B cell (primary cell): ENCODE results near the gene LHPP. TPM values are rescaled to one million over a fixed set of nuclear protein-coding genes. Genes with fewer than 3 reads are reported as not detected.

Experiments used
- ATAC-seq: fragments of 200-7000 bp; cut with Tn5 transposase; one replicate; pipeline ENCODE4 v1.10.0; 2021; ENCODE audit warnings: low read depth, mild to moderate bottlenecking, moderate number of reproducible peaks, moderate library complexity
- CTCF ChIA-PET: fragments of 350-600 bp; sonication (Branson Sonifier 250); formaldehyde crosslinking; loops from one replicate; lab custom pipeline; 2021; ENCODE audit warnings: antibody characterized with exemption, inconsistent platforms; lab: Charles Lee
- POLR2A ChIA-PET: fragments of 350-600 bp; sonication (Branson Sonifier 250); formaldehyde crosslinking; loops from one replicate; lab custom pipeline; 2021; ENCODE audit warnings: antibody characterized with exemption; lab: Charles Lee
- DNase-seq: peaks from one replicate; pipeline ENCODE4 v3.0.0; 2013
- H2AFZ ChIP-seq: 2 replicates; pipeline ENCODE4 v1.6.1; 2012; ENCODE audit warnings: mild to moderate bottlenecking, low read depth, low read length; ENCODE audit not compliant: insufficient read depth, poor library complexity, severe bottlenecking
- H3K27ac ChIP-seq, 2 donors: 1 replicate in 1 of 2; 2 replicates in 1 of 2; pipeline ENCODE4 v1.5.1; 2012 to 2013; ENCODE audit warnings: low read length in 2 of 2, mild to moderate bottlenecking in 2 of 2, moderate library complexity in 1 of 2
- H3K27me3 ChIP-seq, 4 experiments: fragments of 200-600 bp in 1 of 4; sonication (generic) in 1 of 4; replicated peaks in 1 of 4; 1 replicate in 2 of 4; 2 replicates in 2 of 4; pipeline versions ENCODE4 v1.6.1 to v1.7.0; 2013 to 2016; ENCODE audit warnings: low read length in 3 of 4, mild to moderate bottlenecking in 2 of 4, mixed read lengths in 1 of 4, moderate library complexity in 1 of 4; ENCODE audit not compliant: insufficient read depth in 4 of 4, control insufficient read depth in 3 of 4; ENCODE audit errors: control extremely low read depth in 1 of 4
- H3K36me3 ChIP-seq, 2 experiments: replicated peaks in 1 of 2; 1 replicate in 1 of 2; 2 replicates in 1 of 2; pipeline versions ENCODE4 v1.6.1 to v1.7.1; 2013; ENCODE audit warnings: low read length in 1 of 2; ENCODE audit not compliant: insufficient read depth in 2 of 2, control insufficient read depth in 1 of 2; ENCODE audit errors: control extremely low read depth in 1 of 2, extremely low read depth in 1 of 2
- H3K4me1 ChIP-seq, 2 donors: fragments of 200-600 bp in 1 of 2; sonication (generic) in 1 of 2; 1 replicate in 1 of 2; 2 replicates in 1 of 2; pipeline versions ENCODE4 v1.5.1 to v1.6.1; 2013 to 2017; ENCODE audit warnings: low read length in 2 of 2; ENCODE audit not compliant: control insufficient read depth in 2 of 2, insufficient read depth in 2 of 2
- H3K4me2 ChIP-seq: replicated peaks from 2 replicates; pipeline ENCODE3; 2012; ENCODE audit warnings: mild to moderate bottlenecking, low read depth, low read length; ENCODE audit not compliant: poor library complexity, severe bottlenecking
- H3K4me3 ChIP-seq, 5 experiments: fragments of 200-600 bp in 1 of 5; sonication (generic) in 1 of 5; 1 replicate in 3 of 5; 2 replicates in 2 of 5; pipeline versions ENCODE4 v1.5.1 to v1.7.0; 2011 to 2016; ENCODE audit warnings: low read length in 4 of 5, mild to moderate bottlenecking in 4 of 5, low read depth in 2 of 5, control low read depth in 1 of 5, moderate library complexity in 1 of 5; ENCODE audit not compliant: insufficient read depth in 1 of 5; ENCODE audit errors: control extremely low read depth in 1 of 5, extremely low read depth in 1 of 5
- H3K79me2 ChIP-seq: fragments of 200-600 bp; sonication (generic); one replicate; pipeline ENCODE4 v1.6.0; 2016; ENCODE audit warnings: low read length; ENCODE audit not compliant: control insufficient read depth, insufficient read depth
- H3K9ac ChIP-seq: fragments of 200-600 bp; sonication (generic); 2 replicates; pipeline ENCODE4 v1.6.1; 2017; ENCODE audit warnings: mild to moderate bottlenecking, low read length, moderate library complexity
- H3K9me3 ChIP-seq, 3 donors: one replicate each; pipeline versions ENCODE4 v1.6.1 to v1.7.1; 2013; ENCODE audit warnings: low read length in 2 of 3; ENCODE audit not compliant: control insufficient read depth in 2 of 3, insufficient read depth in 1 of 3; ENCODE audit errors: control extremely low read depth in 1 of 3
- H4K20me1 ChIP-seq: 2 replicates; pipeline ENCODE4 v1.6.0; 2012; ENCODE audit warnings: mild to moderate bottlenecking, low read length; ENCODE audit not compliant: insufficient read depth, control insufficient read depth, poor library complexity, severe bottlenecking
- H3K27ac Mint-ChIP-seq: one replicate; pipeline ENCODE4 v1.8.0; 2021; ENCODE audit warnings: mixed read lengths
- H3K27me3 Mint-ChIP-seq: one replicate; pipeline ENCODE4 v1.8.0; 2021; ENCODE audit warnings: mixed read lengths
- H3K4me1 Mint-ChIP-seq: one replicate; pipeline ENCODE4 v1.8.0; 2021; ENCODE audit warnings: mixed read lengths
- H3K4me3 Mint-ChIP-seq: one replicate; pipeline ENCODE4 v1.8.0; 2021; ENCODE audit warnings: mixed read lengths
- H3K9me3 Mint-ChIP-seq: one replicate; pipeline ENCODE4 v1.8.0; 2022; ENCODE audit warnings: mixed read lengths; ENCODE audit not compliant: insufficient read depth
- CTCF ChIP-seq: fragments of 200-600 bp; IDR thresholded peaks from one replicate; pipeline ENCODE4 v1.8.0; 2022; ENCODE audit warnings: antibody characterized with exemption, mild to moderate bottlenecking
- EZH2 ChIP-seq: IDR thresholded peaks from 2 replicates; pipeline ENCODE4 v1.6.1; 2012; ENCODE audit warnings: borderline replicate concordance, low read depth, mild to moderate bottlenecking, moderate library complexity, low read length; ENCODE audit not compliant: insufficient read depth, poor library complexity, severe bottlenecking
- WGBS: methylation state at CpG from one replicate; pipeline ENCODE4 v1.1.5; 2013; ENCODE audit warnings: missing lambda C conversion rate; ENCODE audit not compliant: insufficient coverage; 5-methylcytosine and 5-hydroxymethylcytosine counted together
- intact Hi-C: fragments of 100-400 bp; cut with micrococcal nuclease; formaldehyde crosslinking; loops from one replicate; pipeline ENCODE4 v1.10.0; 2022
- polyA plus RNA-seq: library from polyadenylated mRNA; depleted of rRNA; stranded (reverse); fragments of >200 nt; gene quantifications from 2 replicates; pipeline ENCODE4 v1.2.3, GENCODE V29; 2012
- total RNA-seq, 2 donors: library from RNA; stranded (reverse); fragments of 120-200 nt in 1 of 2; gene quantifications; 1 replicate in 1 of 2; 2 replicates in 1 of 2; pipeline versions ENCODE4 v1.2.3 to v1.2.4, GENCODE V29; 2013 to 2022

Gene LHPP
- total and polyA plus RNA-seq, 2 donors (not counting 1 experiment from before 2014, with no cell fraction given): 60.2 to 83.5 TPM

- CTCF ChIA-PET: interaction anchor here (0.7 kb wide), 1 partner anchor 24 kb away, joined by 3 read pairs; no protein-coding TSS in a partner anchor
- no peak for DNase-seq
- ATAC-seq: no peak
- Mint-ChIP-seq H3K4me3 (no peak overlapping the region), H3K27ac (peak overlapping the region; percentile 78), H3K27me3 (no peaks in the 10 kb centered on the region), H3K4me1 (peaks cover 77% of the 10 kb centered on the region), H3K9me3 (no peaks in the 10 kb centered on the region)
- POLR2A ChIA-PET: interaction anchor here (0.7 kb wide), 1 partner anchor 16 kb away, joined by 3 read pairs; no protein-coding TSS in a partner anchor
- 89% methylated on average over 7 of the region's 9 CpGs for WGBS
- Histone ChIP-seq H3K27ac (no peak overlapping the region), H3K79me2 (peaks cover 47% of the 10 kb centered on the region), H3K9me3 (peaks cover 0 to 15% (median 0%) of the 10 kb centered on the region in 3 donors), H3K9ac (no peak overlapping the region), H4K20me1 (no peaks in the 10 kb centered on the region), H3K4me2 (peak overlapping the region; percentile 8), H3K4me3 (no peak overlapping the region), H3K36me3 (no peaks in the 10 kb centered on the region), H3K4me1 (peaks cover 61 to 71% of the 10 kb centered on the region in 2 donors), H3K27me3 (no peaks in the 10 kb centered on the region), H2AFZ (no peak overlapping the region)
- intact Hi-C loops: no loop called here
- no peak for TF ChIP-seq CTCF
- no peak for TF ChIP-seq EZH2
These were observed 133.7 kb downstream of the LHPP start for GRCh38 chr10:124595143-124595883.
